GM12878 (cell line): ENCODE data around the gene LRRN2. TPM values are rescaled to one million over a fixed set of nuclear protein-coding genes. Genes with fewer than 3 reads are reported as not detected.

Experiments
- ATAC-seq: fragments of 200-7000 bp; cut with Tn5 transposase; 3 replicates; pipeline ENCODE4 v1.9.1; 2020; ENCODE audit warnings: mild to moderate bottlenecking, moderate library complexity
- BruUV-seq: library from RNA; stranded (reverse); fragments of 400-500 nt; replicated peaks from 2 replicates; lab custom pipeline; 2021; lab: Mats Ljungman, UMichigan
- CTCF ChIA-PET: fragments of 300-600 bp; sonication (Branson Sonifier 250); formaldehyde crosslinking; extraction: SDS; loops from one replicate; lab custom pipeline; 2021; ENCODE audit warnings: inconsistent platforms; lab: Yijun Ruan, JAX
- POLR2A ChIA-PET: fragments of 350-600 bp; formaldehyde crosslinking; extraction: SDS; loops from one replicate; lab custom pipeline; 2021; ENCODE audit warnings: inconsistent platforms; lab: Charles Lee
- RAD21 ChIA-PET: fragments of 300-600 bp; sonication (Branson Sonifier 250); formaldehyde crosslinking; loops from one replicate; lab custom pipeline; 2023; ENCODE audit warnings: antibody characterized with exemption; ENCODE audit not compliant: unreplicated experiment; lab: Charles Lee
- SMC1A ChIA-PET: fragments of 300-600 bp; sonication (Branson Sonifier 250); formaldehyde crosslinking; loops from one replicate; lab custom pipeline; 2023; ENCODE audit not compliant: unreplicated experiment, uncharacterized antibody; lab: Charles Lee
- DNase-seq: peaks from one replicate; pipeline ENCODE4 v3.0.0-alpha.2; 2011; ENCODE audit warnings: low read depth, low spot score
- FAIRE-seq: peaks from 3 replicates; lab custom pipeline; 2011; peaks lifted over from hg19 to GRCh38; lab: Jason Lieb, UNC
- H2AFZ ChIP-seq: 2 replicates; pipeline ENCODE4 v1.6.0; 2011; ENCODE audit warnings: low read depth, low read length, control low read depth; ENCODE audit not compliant: control insufficient read depth
- H3K27ac ChIP-seq: 2 replicates; pipeline ENCODE4 v1.5.1; 2011; ENCODE audit warnings: control low read depth; ENCODE audit not compliant: control insufficient read depth, insufficient read depth
- H3K27me3 ChIP-seq, 2 experiments: replicated peaks in 1 of 2; 2 replicates each; pipeline versions ENCODE4 v1.6.0 to v1.6.1; 2011; ENCODE audit warnings: low read length in 1 of 2; ENCODE audit not compliant: control insufficient read depth in 2 of 2, insufficient read depth in 2 of 2
- H3K36me3 ChIP-seq, 2 experiments: 2 replicates each; pipeline ENCODE4 v1.5.1; 2011; ENCODE audit warnings: low read length in 1 of 2; ENCODE audit not compliant: control insufficient read depth in 2 of 2, insufficient read depth in 2 of 2
- H3K4me1 ChIP-seq: 2 replicates; pipeline ENCODE4 v1.6.1; 2011; ENCODE audit warnings: mild to moderate bottlenecking, low read length, moderate library complexity, mixed read lengths; ENCODE audit not compliant: control insufficient read depth, insufficient read depth
- H3K4me2 ChIP-seq: 2 replicates; pipeline ENCODE4 v1.6.0; 2011; ENCODE audit warnings: control low read depth; ENCODE audit not compliant: control insufficient read depth, insufficient read depth
- H3K4me3 ChIP-seq: fragments of 200-600 bp; sonication (generic); 2 replicates; pipeline ENCODE4 v1.5.1; 2016
- H3K79me2 ChIP-seq: 2 replicates; pipeline ENCODE4 v1.6.0; 2011; ENCODE audit warnings: low read length; ENCODE audit not compliant: control insufficient read depth, insufficient read depth
- H3K9ac ChIP-seq: 2 replicates; pipeline ENCODE4 v1.8.0; 2011; ENCODE audit warnings: low read length, control low read depth, mixed read lengths; ENCODE audit not compliant: control insufficient read depth, insufficient read depth
- H3K9me3 ChIP-seq: replicated peaks from 3 replicates; pipeline ENCODE4 v1.5.1; 2011; ENCODE audit warnings: mild to moderate bottlenecking, low read length; ENCODE audit not compliant: control insufficient read depth, insufficient read depth
- H4K20me1 ChIP-seq: 2 replicates; pipeline ENCODE4 v1.6.0; 2011; ENCODE audit not compliant: control insufficient read depth, insufficient read depth
- IRF3 ChIP-seq: fragments of 450-650 bp; IDR thresholded peaks from 2 replicates; pipeline ENCODE4 v1.6.1; 2014; ENCODE audit warnings: mild to moderate bottlenecking
- STAT1 ChIP-seq: fragments of 450-650 bp; conservative IDR thresholded peaks from 2 replicates; pipeline ENCODE4 v1.6.1; 2014; ENCODE audit warnings: antibody characterized with exemption, mild to moderate bottlenecking
- YBX1 ChIP-seq: fragments of 450-650 bp; IDR thresholded peaks from 2 replicates; pipeline ENCODE4 v1.6.1; 2016; ENCODE audit warnings: antibody characterized with exemption
- ZBTB11 ChIP-seq: fragments of 450-650 bp; formaldehyde crosslinking; IDR thresholded peaks from 2 replicates; pipeline ENCODE4 v1.5.0; 2022; ENCODE audit warnings: mild to moderate bottlenecking, missing genetic modification characterization
- WGBS: methylation state at CpG from one replicate; pipeline ENCODE4 v1.1.6; 2016; ENCODE audit warnings: low lambda C conversion rate; ENCODE audit not compliant: insufficient replicate concordance, insufficient coverage; ENCODE audit errors: missing lambda C conversion rate; 5-methylcytosine and 5-hydroxymethylcytosine counted together
- in situ Hi-C: fragments of 300-500 bp; cut with MboI; formaldehyde crosslinking; loops from 9 replicates; pipeline ENCODE4 v1.14.3; 2018; ENCODE audit warnings: mixed read lengths
- intact Hi-C: fragments of 100-400 bp; cut with micrococcal nuclease; formaldehyde crosslinking; loops from one replicate; pipeline ENCODE4 v1.14.2; 2022; ENCODE audit not compliant: unreplicated experiment
- polyA plus RNA-seq, 11 experiments: library from polyadenylated mRNA; depleted of rRNA in 4 of 11; unstranded in 6 of 11; stranded (reverse) in 5 of 11; fragments of >200 nt; fragmentation: Nextera tagmentation in 4 of 11; fragmentation: Illumina TruSeq in 1 of 11; extraction: Ambion mirVana in 4 of 11; extraction: Trizol in 1 of 11; gene quantifications; 1 replicate in 1 of 11; 2 replicates in 10 of 11; pipeline versions ENCODE4 v1.2.1 to v1.2.3, GENCODE V29; 2011 to 2016; ENCODE audit warnings: inconsistent platforms in 2 of 11, missing spikeins in 2 of 11, low read depth in 1 of 11
- total RNA-seq, 4 experiments: library from RNA; depleted of rRNA in 3 of 4; stranded (reverse); fragments of >200 nt in 3 of 4; fragmentation: Illumina TruSeq in 1 of 4; extraction: Trizol in 1 of 4; gene quantifications; 2 replicates each; pipeline versions ENCODE4 v1.2.1 to v1.2.3, GENCODE V29; 2013 to 2021

Gene LRRN2
- total and polyA plus RNA-seq, 10 of the 15 experiments (the other 5 are each of a cell fraction or from before 2014, with no cell fraction given), result not detected

GRCh38 chr1:204643503-204643902, 42.0 kb downstream of the LRRN2 start:
- Histone ChIP-seq H3K27ac (no peak overlapping the region), H2AFZ (no peak overlapping the region), H3K36me3 (no peaks in the 10 kb centered on the region), H3K4me1 (no peaks in the 10 kb centered on the region; the same call in 1 of the 2 replicates), H3K9me3 (no peaks in the 10 kb centered on the region), H3K9ac (no peak overlapping the region), H3K4me3 (no peak overlapping the region), H4K20me1 (no peaks in the 10 kb centered on the region), H3K27me3 (peaks cover 0 to 6% of the 10 kb centered on the region in 2 experiments; a peak in 3 of 4 replicates), H3K79me2 (no peaks in the 10 kb centered on the region), H3K4me2 (no peak overlapping the region)
- DNase-seq, result no peak
- SMC1A ChIA-PET, result no interaction called here
- FAIRE-seq, result no peak
- CTCF ChIA-PET, result no interaction called here
- TF ChIP-seq STAT1, result no peak
- TF ChIP-seq YBX1, result no peak
- no peak for TF ChIP-seq ZBTB11 (CRISPR knock-in tag)
- no peak for TF ChIP-seq IRF3
- intact Hi-C loops (no loop called here), in situ Hi-C loops (no loop called here)
- whole genome bisulfite sequencing, result 15% methylated on average over 6 of the region's 6 CpGs
- no peak for ATAC-seq
- POLR2A ChIA-PET, result no interaction called here
- RAD21 ChIA-PET, result no interaction called here
- BruUV-seq, result no TSS peak
